ENCODE measurements around the gene GRID1.

The GRID1 gene

DNA sequence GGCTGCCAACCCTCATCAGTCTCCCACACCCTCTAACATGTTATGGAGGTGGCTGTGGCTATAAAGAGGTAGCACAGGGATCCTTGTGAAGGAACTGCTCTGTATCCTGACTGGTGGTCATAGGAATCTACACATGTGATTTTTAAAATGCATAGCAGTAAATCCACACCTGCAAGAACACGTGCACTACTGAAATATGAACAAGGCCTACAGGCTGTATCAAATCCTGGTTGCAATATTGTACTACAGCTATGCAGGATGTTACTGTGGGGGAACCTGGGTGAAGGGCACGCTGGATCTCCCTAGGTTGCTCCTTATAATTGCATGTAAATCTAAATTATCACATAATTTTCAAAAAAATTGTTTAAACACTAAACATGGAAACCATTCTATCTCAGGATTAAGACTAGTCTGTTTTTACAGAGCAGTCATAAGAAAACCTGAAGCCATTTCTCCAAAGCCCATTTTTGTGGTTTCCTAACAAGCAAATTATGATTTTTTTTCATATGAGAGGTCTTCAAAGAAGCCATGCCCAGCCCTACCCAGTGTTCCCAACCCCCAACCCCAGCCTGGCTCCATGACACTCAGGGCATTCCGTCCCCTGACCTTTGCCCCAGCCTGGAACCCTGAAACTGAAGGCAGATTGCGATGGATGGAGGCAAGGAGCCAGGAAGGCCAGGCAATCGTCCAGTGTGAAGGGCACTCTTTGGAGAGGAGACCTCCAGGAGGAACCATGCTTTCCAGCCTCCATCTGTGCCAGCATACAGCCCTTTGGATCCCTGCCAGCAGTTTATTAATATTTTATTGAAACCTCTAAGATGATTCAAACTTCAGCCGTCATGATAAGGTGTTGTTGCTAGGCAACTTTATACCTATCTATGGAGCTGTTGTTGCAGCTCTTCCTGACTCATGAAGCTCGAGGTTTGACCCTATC, 161.0 kb downstream of the GRID1 start:
- no peak for DNase-seq

DNA sequence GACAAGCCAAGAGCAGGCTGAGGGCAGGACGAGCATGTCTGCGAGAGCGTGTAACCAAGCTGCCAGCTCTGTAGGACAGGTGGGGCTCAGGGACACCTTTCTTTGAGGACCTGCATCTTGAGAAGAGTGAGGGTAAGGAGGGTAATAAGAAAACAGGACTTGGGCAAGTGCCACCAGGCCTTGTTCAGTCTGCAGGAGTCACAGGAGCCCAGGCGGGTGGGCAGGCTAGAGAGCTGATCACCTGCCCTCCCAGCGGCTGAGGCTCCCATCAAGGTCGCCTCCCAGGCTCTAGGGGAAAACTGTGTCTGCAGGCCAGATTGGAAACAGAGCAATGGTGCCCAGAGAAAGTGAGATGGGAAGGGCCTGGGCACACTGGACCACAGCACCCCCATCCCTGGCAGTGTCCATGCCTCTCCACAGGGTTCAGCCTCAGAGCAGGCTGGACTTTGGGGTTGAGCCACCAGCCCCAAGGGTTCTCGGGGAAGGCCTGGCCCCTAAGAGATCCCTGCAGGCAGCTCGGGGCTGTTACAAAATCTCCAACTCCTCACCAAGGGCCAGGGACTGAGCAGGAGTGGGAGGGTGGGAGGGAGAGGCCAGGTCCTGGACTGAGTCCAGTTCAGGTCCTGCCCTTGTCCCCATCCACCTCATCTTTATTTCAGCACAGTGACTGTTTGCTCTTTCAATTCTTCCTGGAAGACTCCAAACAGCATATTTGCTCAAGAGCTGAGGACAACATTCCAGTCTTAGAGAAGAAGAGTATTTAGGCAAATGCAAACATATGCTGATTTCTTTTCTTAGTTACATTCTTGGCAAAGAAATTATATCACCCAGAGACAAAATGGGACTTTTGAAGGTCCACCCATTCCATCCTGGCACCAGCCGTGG, 161.9 kb downstream of the GRID1 start:
- DNase-seq: no peak

DNA sequence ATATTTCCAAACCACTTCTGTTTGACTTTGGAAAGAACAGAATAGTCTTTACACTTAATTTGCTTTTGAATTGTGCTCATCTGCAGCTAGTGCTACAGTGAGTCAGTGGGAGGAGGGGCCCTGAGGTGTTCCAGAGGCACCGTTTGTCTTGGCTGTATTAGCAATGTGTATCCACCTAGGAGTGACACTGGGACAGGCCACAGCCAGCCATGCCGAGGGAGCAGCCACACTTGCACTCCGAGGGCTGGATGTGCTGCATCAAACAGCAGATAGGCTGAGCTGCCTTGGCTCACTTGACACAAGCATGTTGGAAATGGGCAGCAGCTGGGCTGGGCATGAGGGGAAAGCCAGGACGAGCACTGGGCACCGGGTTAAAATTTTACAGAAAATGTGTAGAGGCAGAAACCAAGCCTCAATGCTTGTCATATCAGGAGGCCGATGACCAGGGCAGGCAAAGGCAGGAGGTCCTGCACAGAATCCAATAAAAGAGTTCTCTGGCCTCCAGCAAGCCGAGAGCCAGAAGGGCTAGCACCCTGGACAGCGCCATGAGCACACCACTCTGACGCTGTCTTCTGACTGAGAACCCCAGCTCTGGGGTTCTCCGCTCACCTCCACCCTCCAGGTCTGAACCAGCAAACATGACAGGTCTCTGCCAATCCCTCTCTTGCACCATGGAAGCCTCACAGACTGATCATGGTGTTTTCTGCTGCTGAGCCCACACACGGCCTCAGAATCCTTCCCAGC, 163.3 kb downstream of the GRID1 start:
- peak; percentile 20 for DNase-seq

DNA sequence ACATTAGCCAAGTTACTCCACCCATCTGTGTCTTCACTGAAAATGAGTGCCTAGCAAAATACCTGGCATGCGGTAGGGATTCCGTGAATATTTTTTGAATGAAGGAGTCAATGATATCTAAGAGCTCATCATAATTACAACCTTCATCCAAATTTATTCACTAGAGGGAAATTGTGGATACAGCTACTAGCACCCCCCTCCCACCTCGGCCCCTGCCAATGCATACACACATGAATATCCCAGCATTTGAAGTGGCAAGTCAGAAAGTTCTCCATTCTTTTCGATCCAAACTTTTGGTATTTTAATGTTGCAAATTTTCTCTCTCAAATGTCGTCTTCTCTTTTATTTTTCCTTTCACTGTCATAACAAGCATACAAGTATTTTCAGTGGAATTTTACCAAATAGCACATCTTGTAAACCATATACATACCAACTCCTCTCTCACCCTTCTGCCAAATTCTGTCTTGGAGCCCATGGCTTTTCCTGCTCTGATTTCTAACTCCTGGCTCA, 164.3 kb downstream of the GRID1 start:
- no peak for DNase-seq

DNA sequence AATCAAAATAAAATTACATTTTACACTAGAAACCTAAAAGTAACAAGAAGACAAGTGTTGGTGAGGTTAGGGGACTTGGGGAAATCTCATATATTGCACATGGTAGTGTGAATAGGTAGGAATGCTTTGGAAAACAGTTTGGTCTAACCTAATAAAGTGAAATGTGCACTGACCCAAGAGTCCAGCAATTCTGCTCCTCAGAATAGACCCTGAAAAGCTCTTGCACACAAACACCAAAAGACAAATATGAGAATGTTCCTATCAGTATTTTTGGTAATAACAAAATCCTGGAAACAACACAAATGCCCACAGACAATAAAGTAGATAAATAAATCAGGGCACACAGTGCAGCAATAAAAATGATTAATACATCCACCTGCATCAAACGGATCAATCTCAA, 165.7 kb downstream of the GRID1 start:
- DNase-seq: no peak

DNA sequence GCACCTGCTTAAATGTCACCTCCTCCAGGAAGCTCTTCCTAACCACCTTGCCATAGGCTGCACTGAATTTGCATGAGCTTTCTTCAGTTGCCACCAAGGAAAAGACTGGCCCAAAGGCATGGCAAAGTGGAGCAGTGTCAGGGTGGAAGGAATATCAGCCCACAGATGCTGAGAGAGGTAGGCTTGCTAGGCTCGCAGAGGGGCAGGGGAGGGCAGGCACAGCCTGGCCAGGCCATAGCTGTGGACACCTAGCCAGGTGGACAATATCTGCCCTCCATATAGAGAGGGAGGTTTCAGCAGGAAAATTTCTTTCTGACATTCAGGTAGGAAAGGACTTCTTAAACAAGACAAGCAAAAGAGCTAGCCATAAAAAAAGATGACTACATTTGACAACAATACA, 166.3 kb downstream of the GRID1 start:
- DNase-seq: no peak

DNA sequence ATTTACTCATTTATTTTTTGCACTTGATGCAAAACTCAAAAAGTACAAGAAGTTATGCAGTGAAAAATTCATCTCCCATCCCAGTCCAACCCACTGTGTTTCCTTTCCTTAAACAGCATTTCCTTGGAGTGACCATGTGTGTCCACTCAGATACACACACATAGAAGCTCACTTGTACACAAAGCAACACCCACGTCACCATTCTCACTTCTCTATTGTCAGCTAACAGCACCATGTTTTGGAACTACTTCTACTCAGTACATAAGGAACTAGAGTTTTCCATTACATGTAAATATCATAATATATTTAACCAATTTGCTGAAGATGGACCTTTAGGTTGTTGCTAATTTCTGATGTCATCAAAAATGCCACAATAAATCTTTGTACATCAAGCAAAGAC, 167.6 kb downstream of the GRID1 start:
- no peak for DNase-seq

DNA sequence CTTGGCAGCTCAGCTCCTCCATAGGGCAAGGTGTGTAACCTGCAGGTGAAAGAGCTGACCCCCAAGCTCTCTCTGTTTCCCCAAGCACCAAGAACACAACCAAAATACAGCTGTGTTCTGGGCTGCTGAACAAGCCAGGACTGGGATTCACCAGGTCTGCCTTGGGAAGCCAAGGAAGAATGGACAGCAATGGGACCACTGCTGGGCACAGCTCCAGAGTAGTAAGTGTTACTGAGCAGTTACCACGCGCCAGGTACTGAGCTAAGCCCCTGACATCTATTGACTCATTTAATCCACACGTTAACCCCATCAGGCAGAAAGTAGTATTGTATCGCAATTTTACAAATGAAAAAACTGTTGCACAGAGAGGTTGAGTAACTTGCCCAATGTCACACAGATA, 168.3 kb downstream of the GRID1 start:
- no peak for DNase-seq

DNA sequence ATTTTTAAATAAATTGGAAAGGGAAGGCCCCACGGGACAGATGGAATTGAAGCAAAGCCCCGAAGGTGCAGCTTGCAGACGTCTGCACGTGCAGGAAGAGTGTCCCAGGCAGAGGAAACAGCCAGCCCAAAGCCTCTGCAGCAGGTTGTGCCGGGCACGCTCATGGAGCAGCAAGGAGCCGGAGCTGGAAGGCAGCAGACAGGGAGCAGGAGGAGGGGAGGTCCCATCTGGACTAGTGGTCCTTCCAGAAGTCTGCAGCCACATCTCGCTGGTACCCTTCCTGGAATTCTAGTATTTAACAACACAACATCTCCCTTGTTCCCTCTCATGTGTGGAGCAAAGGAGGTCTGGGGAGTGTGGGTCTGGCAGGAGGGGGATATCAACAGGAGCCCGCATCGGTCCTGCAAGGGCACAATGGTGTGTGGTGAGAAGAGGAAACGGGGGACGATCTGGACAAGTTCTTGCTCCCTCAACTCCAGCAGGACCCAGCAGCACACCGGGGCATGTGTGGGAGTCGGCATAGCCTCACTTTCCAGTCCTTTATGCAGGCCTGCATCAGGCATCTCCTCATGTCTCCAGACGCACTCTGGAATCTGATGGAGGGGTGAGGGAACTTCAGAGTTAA, 169.3 kb downstream of the GRID1 start:
- DNase-seq: no peak

DNA sequence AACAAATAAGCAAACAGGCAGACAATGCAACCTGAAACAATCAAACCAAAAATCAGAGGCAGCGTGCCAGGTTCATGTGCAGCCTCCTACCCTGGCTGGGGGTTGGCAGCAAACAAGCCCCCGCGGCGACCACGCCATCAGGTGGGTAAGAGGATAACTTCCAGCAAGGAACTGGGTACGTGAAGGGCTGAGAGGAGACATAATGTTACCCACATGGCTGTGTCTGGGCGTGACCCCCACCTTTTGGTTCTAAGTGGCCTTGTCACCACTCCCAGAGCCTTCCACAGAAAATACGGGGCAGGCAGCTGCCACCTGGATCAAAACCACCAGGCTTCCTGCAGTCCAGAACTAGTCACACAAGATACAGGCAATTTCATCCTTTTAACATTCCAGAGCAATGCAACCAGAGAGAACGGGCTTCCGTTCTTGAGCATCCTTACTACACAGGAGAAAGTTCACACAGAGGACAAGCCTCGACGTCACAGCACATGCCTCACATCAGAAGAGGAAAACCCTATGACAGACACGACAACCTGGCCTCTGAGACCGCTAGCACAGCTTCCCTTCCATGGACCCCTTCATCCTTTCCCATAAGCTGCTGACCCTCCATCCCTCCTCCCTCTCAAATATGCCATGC, 171.0 kb downstream of the GRID1 start:
- no peak for DNase-seq

DNA sequence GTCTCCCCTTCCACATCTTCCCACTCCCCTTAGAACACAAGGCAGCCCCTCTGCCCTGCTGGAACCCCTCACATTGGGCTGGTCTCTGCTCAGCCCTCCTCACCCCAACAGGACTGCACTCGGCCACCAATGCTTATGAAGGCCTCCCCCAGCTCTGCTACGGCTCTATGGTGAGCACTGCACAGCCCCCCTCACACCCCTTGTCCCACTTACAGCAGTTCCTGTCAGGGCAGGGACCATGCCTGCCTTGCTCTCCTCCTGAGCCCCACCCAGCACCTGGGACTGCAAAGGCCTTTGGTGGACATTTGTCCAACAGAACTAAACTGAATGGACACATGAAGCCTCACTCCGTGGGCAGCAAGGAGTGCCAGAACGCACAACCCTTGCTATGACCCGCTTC, 171.9 kb downstream of the GRID1 start:
- DNase-seq: no peak

DNA sequence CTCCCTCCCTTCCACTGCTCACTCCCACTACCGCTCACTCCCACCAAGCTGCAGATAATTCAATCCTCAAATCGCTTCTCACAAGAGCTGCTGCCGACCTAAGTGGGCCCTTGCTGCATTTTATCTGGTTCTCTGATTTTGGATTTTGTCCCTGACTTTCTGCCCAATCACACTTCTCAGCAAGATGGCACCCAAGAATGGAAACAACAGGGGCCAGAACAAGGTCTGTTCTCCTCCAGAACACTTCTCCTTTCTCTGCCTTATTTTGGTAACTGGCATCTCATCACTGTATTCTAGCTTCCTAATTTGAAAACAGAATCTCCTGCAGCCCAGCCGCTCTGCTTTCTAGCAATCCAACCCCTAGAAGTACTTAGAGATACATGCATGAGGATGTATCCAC, 172.8 kb downstream of the GRID1 start:
- no peak for DNase-seq

DNA sequence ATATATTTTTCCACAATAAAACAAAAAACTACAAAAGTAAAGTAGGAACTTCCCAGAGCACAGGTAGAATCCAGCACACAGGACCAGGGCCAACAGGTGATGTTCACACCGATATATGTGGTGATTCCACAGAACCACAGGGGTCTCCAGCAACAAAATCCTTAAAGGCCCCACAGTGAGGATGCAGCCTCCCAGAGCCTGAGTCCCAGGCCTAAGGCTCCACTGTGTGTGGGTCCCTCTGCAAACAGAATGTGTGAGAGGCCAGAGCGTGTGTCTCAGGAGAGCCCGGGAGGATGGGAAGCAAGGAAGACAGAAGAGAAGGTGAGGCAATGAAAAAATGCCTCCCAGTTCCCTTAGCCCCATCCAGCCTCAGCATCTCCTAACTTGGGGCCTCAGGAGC, 173.9 kb downstream of the GRID1 start:
- no peak for DNase-seq

DNA sequence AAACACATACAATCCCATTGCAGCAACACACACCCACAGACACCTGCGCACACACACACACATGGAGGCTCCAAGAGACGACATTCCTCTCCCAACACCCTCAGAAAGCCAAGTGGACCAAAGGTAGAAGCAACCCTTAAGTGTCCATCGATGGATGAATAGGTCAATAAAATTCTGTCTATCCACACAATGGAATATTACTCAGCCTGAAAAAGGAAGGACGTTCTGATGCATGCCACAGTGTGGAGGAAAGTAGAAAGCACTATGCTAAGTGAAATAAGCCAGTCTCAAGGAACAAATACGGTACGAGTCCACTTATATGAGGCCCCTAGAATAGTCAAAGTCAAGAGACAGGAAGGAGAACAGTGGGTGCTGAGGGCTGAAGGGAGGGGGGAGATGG, 174.4 kb downstream of the GRID1 start:
- DNase-seq: no peak

DNA sequence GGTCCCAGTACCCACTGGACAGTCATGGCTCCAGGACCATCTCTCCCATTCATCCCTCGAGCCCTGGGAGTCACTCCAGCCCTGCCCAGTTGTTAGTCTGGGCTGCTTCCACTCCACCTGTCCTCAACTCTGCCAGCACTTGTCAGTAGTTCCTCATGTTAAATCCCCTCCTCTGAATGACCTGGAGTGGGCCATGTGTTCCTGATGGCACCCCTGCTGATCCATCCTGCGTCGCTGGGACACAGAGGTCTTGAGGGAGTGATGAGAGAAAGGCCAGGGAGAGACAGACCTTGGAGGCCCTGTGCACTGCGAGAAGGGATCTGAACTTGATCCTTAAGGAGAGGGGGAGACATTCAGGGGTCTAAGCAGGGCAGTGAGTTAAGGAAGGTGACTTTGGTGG, 174.9 kb downstream of the GRID1 start:
- no peak for DNase-seq

DNA sequence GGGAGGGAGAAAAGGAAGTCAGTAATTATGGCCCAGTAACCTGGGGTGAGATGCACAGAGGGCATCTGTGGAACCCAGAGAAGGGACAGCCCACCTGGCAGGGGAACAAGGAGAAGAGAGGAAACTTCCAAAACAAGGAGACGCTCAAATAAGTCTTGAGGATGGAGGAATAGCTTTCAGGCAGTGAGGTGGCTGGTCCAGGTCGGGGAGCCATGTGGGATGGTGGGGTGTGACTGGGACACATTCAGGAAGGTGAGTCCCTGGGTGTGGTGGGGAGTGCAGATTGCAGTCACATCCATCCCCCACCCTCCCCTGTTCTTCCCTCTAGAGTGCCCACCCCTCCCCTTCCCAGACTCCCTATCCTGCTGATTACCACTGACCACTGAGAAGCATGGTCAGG, 175.4 kb downstream of the GRID1 start:
- no peak for DNase-seq

DNA sequence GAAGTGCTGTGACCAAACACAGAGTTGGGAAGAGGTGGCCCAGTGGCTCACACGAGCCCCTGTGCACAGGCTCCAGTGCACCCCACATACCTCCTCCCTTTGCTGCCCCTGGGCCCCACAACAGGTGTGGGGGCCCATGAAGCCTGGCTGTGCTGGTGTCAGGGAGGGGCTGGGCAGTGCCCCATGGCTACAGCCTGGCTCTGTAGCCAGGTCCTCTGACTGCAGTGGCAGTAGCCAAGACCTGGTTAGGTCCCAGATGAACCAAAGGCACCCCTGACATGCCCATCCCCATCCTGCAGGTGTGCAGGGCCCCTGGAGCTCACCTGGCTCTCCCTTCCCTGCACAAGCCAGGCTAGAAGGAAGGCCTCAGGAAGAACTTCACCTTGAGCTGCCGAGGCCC, 176.3 kb downstream of the GRID1 start:
- DNase-seq: no peak

DNA sequence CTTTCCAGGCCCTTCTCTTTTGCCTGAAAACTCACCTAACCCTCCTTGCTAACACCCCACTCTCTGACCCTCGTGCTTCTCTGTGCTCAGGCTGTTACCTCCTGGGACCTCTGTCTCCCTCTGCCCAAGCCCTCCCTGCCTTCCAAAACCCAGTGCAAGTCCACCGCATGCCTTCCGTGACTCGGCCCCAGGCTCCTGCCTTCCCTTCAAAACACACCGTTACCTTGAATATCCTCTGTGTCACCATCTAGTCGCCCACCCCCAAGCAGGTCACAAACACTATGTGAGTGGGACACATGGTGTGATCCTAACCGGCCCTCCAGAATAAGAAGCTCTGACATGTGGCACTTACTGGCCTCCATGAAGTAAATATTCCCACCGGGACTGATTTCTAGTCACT, 176.7 kb downstream of the GRID1 start:
- no peak for DNase-seq

DNA sequence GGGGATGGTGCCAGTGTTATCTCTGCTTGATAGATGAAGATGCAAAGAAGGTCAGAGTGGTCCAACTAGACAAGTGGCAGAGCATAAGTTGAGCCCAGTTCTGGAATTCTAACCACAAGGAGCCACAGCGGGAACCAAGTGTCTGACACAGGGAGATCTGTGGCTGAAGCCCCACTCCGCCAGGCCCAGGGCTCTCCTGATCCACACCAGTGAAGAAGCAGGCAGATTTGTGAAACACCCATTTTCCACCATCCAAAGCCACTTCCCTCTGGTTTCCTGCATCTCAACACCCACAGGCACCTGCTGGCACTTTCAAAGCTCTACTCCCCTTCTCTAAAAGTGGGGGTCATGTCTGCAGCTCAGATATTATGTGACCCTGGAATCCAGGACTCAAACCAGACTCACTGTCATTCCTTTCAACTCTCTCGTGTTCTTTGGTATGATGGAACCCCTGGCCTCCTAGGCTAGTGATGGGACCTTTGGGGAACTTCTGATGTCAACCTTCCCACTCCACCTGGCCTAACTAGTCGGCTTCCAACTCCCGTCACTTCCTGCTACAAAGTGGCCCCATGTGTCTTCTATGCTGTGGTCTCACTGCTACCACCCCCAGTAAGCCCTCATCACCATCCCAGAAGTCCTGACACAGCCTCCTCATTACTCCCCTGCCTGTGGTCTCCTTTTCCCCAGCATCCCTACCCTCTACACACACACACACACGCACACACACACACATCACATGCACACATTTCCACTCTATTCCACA, 177.6 kb downstream of the GRID1 start:
- no peak for DNase-seq

DNA sequence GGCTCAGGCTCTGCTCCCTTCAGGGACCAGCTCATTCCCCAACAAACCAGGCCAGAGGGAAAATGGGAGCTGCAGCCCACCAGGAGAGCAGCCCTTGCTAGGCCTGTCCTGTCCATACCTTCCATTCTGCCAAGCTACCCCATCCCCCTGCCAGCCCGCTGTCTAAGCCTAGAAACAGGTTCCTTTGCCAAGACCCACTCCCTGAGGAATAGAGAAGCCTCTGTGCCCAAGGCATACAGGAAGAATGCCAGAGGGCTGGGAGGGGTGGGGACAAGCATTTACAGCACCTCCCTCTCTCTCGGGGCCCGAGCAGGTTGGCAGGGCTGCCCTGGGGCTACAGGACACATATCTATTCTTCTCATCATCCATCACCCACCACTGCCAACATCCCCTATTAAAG, 178.3 kb downstream of the GRID1 start:
- DNase-seq: no peak

DNA sequence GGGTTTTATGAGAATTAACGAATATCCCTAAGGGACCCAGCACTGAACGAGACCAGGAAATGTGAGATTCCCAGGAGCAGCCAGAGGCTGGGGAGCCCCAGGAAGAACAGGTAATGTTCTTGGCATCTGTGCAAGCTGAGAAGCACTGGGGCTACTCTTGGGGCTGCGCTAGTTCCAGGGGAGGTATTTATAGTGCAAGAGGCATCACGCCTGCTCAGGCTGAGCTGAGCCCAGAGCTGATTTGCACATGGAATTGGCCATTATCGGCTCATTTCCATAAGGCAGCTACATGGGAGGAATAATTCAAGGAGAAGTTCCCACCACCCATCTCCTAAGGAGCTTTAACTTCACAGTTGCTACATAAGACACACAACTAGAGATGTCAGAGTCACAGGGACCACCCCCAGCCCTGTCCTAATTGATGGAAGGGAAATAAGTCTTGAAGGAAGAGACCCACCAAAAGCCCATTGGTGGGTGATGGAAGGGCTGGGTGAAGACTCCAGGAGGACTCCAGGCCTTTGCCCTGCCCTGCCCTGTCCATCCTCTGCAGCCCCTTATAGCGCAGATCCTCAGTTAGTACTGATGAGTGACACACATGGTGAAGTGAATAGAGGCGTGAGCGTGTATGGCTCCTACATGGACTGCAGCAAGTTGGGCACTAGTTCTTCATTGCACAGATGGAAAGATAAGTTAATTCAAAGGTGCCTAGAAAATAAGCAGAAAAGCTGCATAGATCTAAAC, 178.9 kb downstream of the GRID1 start:
- DNase-seq: no peak

Measured in hematopoietic multipotent progenitor cell treated with erythropoietin and hydrocortisone succinate and interleukin-3 and kit ligand, for 8 days (in vitro differentiated cells).